Measurements from ENCODE around the gene DCDC2. TPM values are rescaled to one million over a fixed set of nuclear protein-coding genes. Genes with fewer than 3 reads are reported as not detected.

Gene DCDC2
- total RNA-seq, 3 donors from 2014 or later, result 0.20 TPM; not detected in 2

DNA sequence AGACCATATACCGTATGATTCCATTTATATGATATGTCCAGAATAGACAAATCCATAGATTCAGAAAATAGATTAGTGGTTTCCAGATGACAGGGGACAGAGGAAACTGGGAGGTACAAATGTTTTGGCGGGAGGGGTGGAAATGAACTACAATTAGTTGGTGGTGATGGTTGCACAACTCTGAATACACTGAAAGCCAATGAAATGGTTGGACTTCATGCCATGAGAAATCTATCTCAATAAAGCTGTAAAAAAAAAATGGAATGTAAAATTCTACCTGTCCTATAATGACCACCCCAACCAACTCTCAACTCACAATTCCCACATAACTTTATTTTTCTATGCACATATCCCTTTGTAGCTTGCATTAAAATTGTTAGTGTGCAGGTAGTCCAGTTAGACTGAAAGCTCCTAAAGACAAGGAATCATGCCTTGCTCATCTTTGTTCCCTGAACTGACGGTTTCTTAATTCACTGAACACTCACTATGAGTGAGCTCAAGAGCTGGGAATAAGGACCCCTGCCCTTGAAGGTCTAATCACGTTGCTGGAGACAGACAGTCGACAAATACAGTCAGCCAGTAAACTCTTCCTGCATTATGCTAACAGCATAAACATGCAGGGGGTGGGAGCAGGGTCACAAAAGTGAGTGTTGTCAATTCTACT, 1.4 kb downstream of the DCDC2 start:
- ATAC-seq, result no peak
- H3K27me3 Mint-ChIP-seq (ENCODE audit: low read depth), result peaks cover 8% of the 10 kb centered on the region
- H3K36me3 Mint-ChIP-seq (ENCODE audit: insufficient read depth), result no peaks in the 10 kb centered on the region
- peaks cover 27% of the 10 kb centered on the region for H3K4me1 Mint-ChIP-seq (ENCODE audit: low read depth)
- H3K9me3 Mint-ChIP-seq, result no peaks in the 10 kb centered on the region
- DNase-seq, result no peak
- no peak overlapping the region for H3K4me3 Mint-ChIP-seq

DNA sequence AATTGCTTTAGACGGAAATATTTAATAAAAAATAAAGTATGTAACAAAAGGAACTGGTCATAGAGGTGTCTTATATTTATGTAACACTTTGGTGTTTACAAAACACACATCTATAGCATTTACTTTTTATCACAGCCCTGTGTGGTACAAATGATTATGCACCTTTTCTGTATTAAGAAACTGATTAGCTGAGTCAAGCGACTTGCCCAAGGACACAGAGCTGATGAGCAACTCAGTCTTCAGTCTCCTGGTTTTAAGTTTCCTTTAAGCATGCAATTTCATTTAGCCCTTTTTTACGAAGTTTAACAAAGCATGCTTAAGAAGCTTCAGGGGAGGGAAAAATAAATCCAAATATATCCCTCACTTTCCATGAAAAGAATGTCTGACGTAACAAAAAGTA, 2.5 kb downstream of the DCDC2 start:
- H3K27me3 Mint-ChIP-seq (ENCODE audit: low read depth), result peaks cover 12% of the 10 kb centered on the region
- ATAC-seq (no peak), DNase-seq (no peak)
- H3K9me3 Mint-ChIP-seq, result no peaks in the 10 kb centered on the region
- peaks cover 19% of the 10 kb centered on the region for H3K4me1 Mint-ChIP-seq (ENCODE audit: low read depth)
- no peak overlapping the region for H3K4me3 Mint-ChIP-seq
- H3K36me3 Mint-ChIP-seq (ENCODE audit: insufficient read depth), result no peaks in the 10 kb centered on the region

GRCh38 chr6:24353861-24354260, 4.0 kb downstream of the DCDC2 start:
- Mint-ChIP-seq H3K36me3 (ENCODE audit: insufficient read depth) (no peaks in the 10 kb centered on the region), H3K27me3 (ENCODE audit: low read depth) (peaks cover 13% of the 10 kb centered on the region), H3K4me3 (no peak overlapping the region), H3K9me3 (no peaks in the 10 kb centered on the region), H3K4me1 (ENCODE audit: low read depth) (peaks cover 11% of the 10 kb centered on the region)
- ATAC-seq, result no peak
- DNase-seq, result no peak

DNA sequence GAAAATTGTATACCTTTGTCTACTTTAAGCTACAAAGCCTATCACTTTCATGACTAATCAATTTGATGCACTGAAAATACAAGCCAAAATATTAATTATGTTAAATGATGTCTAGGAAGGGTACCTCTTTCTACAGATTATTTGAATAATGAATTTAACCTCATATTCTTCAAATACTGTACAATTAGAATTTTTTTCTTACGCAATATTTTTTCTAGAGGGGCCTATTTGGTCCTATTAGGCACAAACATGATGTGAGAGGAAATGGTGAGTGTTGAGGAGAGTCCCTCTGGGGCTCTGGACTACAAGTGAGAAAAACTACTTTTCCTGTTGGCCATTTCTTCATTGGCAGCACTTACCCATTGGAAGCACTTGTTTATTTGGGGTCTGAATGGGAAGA, 5.4 kb downstream of the DCDC2 start:
- peaks cover 12% of the 10 kb centered on the region for H3K27me3 Mint-ChIP-seq (ENCODE audit: low read depth)
- H3K4me1 Mint-ChIP-seq (ENCODE audit: low read depth), result peaks cover 3% of the 10 kb centered on the region
- H3K9me3 Mint-ChIP-seq, result no peaks in the 10 kb centered on the region
- no peaks in the 10 kb centered on the region for H3K36me3 Mint-ChIP-seq (ENCODE audit: insufficient read depth)
- H3K4me3 Mint-ChIP-seq, result no peak overlapping the region
- ATAC-seq, result no peak
- no peak for DNase-seq

GRCh38 chr6:24344976-24345375, 12.9 kb downstream of the DCDC2 start:
- Mint-ChIP-seq H3K36me3 (ENCODE audit: insufficient read depth) (no peaks in the 10 kb centered on the region), H3K9me3 (no peaks in the 10 kb centered on the region), H3K4me1 (ENCODE audit: low read depth) (no peaks in the 10 kb centered on the region), H3K4me3 (no peak overlapping the region), H3K27me3 (ENCODE audit: low read depth) (peaks cover 26% of the 10 kb centered on the region)
- ATAC-seq (no peak), DNase-seq (no peak)

- Mint-ChIP-seq H3K27me3 (ENCODE audit: low read depth) (peaks cover 15% of the 10 kb centered on the region), H3K4me3 (no peak overlapping the region), H3K36me3 (ENCODE audit: insufficient read depth) (peaks cover 6% of the 10 kb centered on the region), H3K9me3 (peaks cover 17% of the 10 kb centered on the region), H3K4me1 (ENCODE audit: low read depth) (no peaks in the 10 kb centered on the region)
- no peak for ATAC-seq
- DNase-seq, result no peak
Observed at GRCh38 chr6:24340998-24341938, 16.6 kb downstream of the DCDC2 start.

DNA sequence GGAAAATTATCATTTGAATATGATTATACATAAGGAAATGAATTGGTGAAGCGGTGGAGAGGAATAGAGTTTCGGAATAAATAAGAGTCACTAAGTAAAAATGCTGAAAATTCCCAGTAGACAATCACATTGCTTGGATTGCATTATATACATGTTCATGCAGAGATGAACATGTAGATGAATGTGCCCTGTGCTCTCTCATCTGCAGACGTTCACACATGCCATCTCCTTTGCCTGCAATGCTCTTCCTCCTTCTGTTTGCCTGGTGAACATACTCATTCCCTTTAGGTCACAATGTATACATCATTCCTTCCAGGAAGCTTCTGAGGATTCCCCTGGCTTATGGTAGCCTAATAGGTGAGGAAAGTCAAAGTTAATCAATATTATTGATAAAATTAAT, 17.9 kb downstream of the DCDC2 start:
- H3K36me3 Mint-ChIP-seq (ENCODE audit: insufficient read depth), result peaks cover 6% of the 10 kb centered on the region
- DNase-seq (no peak), ATAC-seq (no peak)
- no peaks in the 10 kb centered on the region for H3K4me1 Mint-ChIP-seq (ENCODE audit: low read depth)
- H3K9me3 Mint-ChIP-seq, result peaks cover 17% of the 10 kb centered on the region
- H3K4me3 Mint-ChIP-seq, result no peak overlapping the region
- peaks cover 9% of the 10 kb centered on the region for H3K27me3 Mint-ChIP-seq (ENCODE audit: low read depth)

DNA sequence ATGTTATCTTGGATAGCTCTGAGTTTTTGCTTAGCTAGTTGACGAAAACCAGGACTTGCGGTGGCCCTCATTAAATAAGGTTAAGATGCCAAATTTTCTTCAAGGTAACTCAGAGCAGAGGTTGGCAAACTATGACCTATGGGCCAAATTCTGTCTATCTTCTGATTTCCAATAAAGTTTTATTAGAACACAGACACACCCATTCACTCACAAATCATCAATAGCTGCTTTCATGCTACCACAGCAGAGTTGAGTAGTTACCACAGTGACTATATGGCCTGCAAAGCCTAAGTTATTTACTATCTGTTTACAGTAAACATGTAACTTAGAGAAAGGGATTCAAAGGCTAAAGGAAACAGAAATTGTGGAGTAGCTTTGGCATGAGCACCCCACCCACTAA, 23.6 kb downstream of the DCDC2 start:
- Mint-ChIP-seq H3K36me3 (ENCODE audit: insufficient read depth) (peaks cover 6% of the 10 kb centered on the region), H3K9me3 (peaks cover 14% of the 10 kb centered on the region)
- no peak for DNase-seq

DNA sequence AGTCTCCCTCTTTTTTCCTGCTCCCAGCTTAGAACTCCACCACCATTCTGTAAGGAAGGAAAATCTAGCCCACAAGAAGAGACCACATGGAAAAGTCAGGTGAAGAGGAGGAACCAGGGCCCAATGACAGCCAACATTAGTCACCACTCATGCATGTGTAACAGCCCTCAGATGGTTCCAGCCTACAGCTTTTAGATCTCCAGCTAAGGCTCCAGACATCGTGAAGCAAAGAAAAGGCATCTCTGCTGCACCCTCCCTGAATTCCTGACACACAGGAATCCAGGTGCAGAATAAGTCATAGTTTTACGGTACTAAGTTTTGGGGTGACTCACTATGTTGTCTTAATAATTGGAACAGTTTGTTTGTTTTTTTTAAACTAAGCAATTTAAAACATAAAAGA, 25.5 kb downstream of the DCDC2 start:
- no peak for DNase-seq
- Mint-ChIP-seq H3K4me1 (ENCODE audit: low read depth) (no peaks in the 10 kb centered on the region), H3K4me3 (no peak overlapping the region), H3K27me3 (ENCODE audit: low read depth) (peaks cover 4% of the 10 kb centered on the region), H3K9me3 (no peaks in the 10 kb centered on the region), H3K36me3 (ENCODE audit: insufficient read depth) (no peaks in the 10 kb centered on the region)
- no peak for ATAC-seq

More for the DNA sequence above, 23.6 kb downstream of the DCDC2 start:
- Mint-ChIP-seq H3K4me1 (ENCODE audit: low read depth) (no peaks in the 10 kb centered on the region), H3K4me3 (no peak overlapping the region), H3K27me3 (ENCODE audit: low read depth) (peaks cover 4% of the 10 kb centered on the region)
- ATAC-seq, result no peak

DNA sequence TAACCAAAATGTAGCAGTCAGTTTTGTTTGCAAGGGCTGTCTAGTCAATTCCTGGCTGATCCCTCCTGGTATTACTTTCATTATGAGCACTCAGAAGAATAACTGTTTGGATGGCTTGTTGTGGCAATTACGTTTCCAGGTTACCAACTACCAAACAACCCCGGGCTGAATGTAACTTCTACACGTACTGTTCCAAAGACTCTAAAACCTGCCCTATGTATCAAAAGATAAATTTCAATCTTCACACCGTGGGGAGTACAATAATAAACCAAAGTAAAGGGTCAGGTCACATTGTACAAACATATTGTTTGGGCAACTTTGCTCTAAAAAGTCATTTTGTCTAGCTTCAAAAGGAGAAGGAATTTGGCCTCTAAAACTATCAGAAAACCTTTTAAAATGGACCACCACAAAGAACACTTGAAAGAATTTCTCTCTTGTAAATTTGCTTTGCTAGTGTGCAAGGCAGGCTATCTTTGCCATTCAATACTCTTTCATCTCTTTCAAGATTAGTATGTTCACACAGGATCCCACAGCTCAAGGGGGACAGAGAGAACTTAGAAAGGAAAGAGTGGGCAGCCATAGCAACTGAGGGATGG, 27.6 kb downstream of the DCDC2 start:
- Mint-ChIP-seq H3K9me3 (no peaks in the 10 kb centered on the region), H3K4me1 (ENCODE audit: low read depth) (no peaks in the 10 kb centered on the region), H3K36me3 (ENCODE audit: insufficient read depth) (no peaks in the 10 kb centered on the region), H3K4me3 (no peak overlapping the region), H3K27me3 (ENCODE audit: low read depth) (peaks cover 4% of the 10 kb centered on the region)
- no peak for DNase-seq
- no peak for ATAC-seq

DNA sequence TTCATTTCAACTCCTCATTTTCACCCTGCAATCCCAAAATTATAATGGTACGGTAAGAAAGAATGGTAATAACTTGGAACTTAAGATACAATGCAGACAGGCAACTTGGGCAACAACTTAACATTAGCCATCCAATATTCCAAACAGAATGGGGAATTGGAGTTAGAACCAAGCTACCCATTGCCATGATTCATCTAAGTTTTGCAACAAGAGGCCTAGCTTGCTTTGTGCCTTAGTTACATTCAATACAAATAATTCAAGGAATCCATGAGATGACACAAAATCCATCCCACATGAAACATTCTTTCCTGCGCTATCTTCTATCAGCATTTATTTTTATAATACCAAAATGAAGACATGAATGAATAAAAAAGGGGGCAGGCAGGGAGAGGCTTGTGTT, 28.4 kb downstream of the DCDC2 start:
- H3K9me3 Mint-ChIP-seq, result no peaks in the 10 kb centered on the region
- no peak for ATAC-seq
- no peak for DNase-seq
- H3K27me3 Mint-ChIP-seq (ENCODE audit: low read depth), result peaks cover 4% of the 10 kb centered on the region
- no peaks in the 10 kb centered on the region for H3K4me1 Mint-ChIP-seq (ENCODE audit: low read depth)
- H3K36me3 Mint-ChIP-seq (ENCODE audit: insufficient read depth), result no peaks in the 10 kb centered on the region
- no peak overlapping the region for H3K4me3 Mint-ChIP-seq

DNA sequence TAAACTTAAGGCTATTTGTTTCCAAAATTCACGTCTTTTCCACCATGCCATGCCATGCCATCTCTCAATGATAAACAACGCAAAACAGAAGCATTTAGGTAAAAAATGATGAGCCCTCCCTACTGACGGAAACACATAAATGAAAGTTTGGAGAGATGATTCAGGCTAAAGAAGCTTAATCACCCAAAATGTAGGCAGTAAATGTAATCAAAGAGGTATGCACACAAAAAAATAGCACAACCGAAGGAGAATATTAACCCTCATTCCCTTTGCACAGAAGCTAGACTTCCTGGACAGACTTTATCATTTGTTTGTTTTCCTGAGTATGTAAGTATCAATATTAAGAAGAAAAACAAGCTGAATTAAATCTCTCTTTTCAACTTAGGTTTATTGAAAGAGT, 28.8 kb downstream of the DCDC2 start:
- Mint-ChIP-seq H3K27me3 (ENCODE audit: low read depth) (peaks cover 4% of the 10 kb centered on the region), H3K4me3 (no peak overlapping the region), H3K36me3 (ENCODE audit: insufficient read depth) (no peaks in the 10 kb centered on the region), H3K9me3 (no peaks in the 10 kb centered on the region), H3K4me1 (ENCODE audit: low read depth) (no peaks in the 10 kb centered on the region)
- DNase-seq (no peak), ATAC-seq (no peak)

- no peak for ATAC-seq
- no peaks in the 10 kb centered on the region for H3K36me3 Mint-ChIP-seq (ENCODE audit: insufficient read depth)
- H3K4me3 Mint-ChIP-seq, result no peak overlapping the region
- H3K9me3 Mint-ChIP-seq, result no peaks in the 10 kb centered on the region
- no peaks in the 10 kb centered on the region for H3K4me1 Mint-ChIP-seq (ENCODE audit: low read depth)
- H3K27me3 Mint-ChIP-seq (ENCODE audit: low read depth), result peaks cover 6% of the 10 kb centered on the region
- DNase-seq, result no peak
Observed at GRCh38 chr6:24327756-24328155, 30.1 kb downstream of the DCDC2 start.

- DNase-seq, result no peak
- Mint-ChIP-seq H3K36me3 (ENCODE audit: insufficient read depth) (no peaks in the 10 kb centered on the region), H3K4me3 (no peak overlapping the region), H3K27me3 (ENCODE audit: low read depth) (peaks cover 8% of the 10 kb centered on the region), H3K4me1 (ENCODE audit: low read depth) (no peaks in the 10 kb centered on the region), H3K9me3 (no peaks in the 10 kb centered on the region)
- ATAC-seq, result no peak
Observed at GRCh38 chr6:24325978-24326377, 31.9 kb downstream of the DCDC2 start.

DNA sequence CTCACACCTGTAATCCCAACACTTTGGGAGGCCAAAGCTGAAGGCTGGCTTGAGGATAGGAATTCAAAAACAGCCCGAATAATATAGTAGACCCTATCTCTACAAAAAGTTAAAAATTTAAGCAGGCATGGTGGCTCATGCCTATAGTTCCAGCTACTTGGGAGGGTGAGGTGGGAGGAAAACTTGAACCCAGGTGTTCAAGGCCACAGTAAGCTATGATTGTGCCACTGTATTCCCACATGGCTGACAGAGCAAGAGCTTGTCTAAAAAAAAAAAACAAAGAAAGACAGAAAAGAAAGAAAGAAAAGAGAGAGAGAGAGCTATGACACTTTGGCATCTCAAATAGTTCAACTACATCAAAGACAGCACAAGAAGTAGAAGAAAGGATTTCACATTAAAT, 33.2 kb downstream of the DCDC2 start:
- Mint-ChIP-seq H3K4me1 (ENCODE audit: low read depth) (no peaks in the 10 kb centered on the region), H3K9me3 (no peaks in the 10 kb centered on the region), H3K36me3 (ENCODE audit: insufficient read depth) (no peaks in the 10 kb centered on the region), H3K27me3 (ENCODE audit: low read depth) (peaks cover 13% of the 10 kb centered on the region), H3K4me3 (no peak overlapping the region)
- DNase-seq (no peak), ATAC-seq (no peak)
